Activated naive CD4-positive, alpha-beta T cell treated with anti-CD3 and anti-CD28 coated beads, Interleukin-2, amount 50 U/mL, for 24 hours (primary cell): ENCODE data around the gene ADI1.

Experiments used
- H3K27ac Mint-ChIP-seq: one replicate; pipeline ENCODE4 v1.8.0; 2021; ENCODE audit warnings: mild to moderate bottlenecking, mixed read lengths
- H3K27me3 Mint-ChIP-seq: one replicate; pipeline ENCODE4 v1.8.0; 2021; ENCODE audit warnings: mixed read lengths
- H3K36me3 Mint-ChIP-seq: one replicate; pipeline ENCODE4 v1.8.0; 2021; ENCODE audit warnings: mixed read lengths
- H3K4me1 Mint-ChIP-seq: one replicate; pipeline ENCODE4 v1.8.0; 2021; ENCODE audit warnings: mixed read lengths
- H3K4me3 Mint-ChIP-seq: one replicate; pipeline ENCODE4 v1.8.0; 2021; ENCODE audit warnings: mild to moderate bottlenecking, mixed read lengths
- H3K9me3 Mint-ChIP-seq: one replicate; pipeline ENCODE4 v1.8.0; 2021; ENCODE audit warnings: mixed read lengths

The ADI1 gene, protein sequence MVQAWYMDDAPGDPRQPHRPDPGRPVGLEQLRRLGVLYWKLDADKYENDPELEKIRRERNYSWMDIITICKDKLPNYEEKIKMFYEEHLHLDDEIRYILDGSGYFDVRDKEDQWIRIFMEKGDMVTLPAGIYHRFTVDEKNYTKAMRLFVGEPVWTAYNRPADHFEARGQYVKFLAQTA

DNA sequence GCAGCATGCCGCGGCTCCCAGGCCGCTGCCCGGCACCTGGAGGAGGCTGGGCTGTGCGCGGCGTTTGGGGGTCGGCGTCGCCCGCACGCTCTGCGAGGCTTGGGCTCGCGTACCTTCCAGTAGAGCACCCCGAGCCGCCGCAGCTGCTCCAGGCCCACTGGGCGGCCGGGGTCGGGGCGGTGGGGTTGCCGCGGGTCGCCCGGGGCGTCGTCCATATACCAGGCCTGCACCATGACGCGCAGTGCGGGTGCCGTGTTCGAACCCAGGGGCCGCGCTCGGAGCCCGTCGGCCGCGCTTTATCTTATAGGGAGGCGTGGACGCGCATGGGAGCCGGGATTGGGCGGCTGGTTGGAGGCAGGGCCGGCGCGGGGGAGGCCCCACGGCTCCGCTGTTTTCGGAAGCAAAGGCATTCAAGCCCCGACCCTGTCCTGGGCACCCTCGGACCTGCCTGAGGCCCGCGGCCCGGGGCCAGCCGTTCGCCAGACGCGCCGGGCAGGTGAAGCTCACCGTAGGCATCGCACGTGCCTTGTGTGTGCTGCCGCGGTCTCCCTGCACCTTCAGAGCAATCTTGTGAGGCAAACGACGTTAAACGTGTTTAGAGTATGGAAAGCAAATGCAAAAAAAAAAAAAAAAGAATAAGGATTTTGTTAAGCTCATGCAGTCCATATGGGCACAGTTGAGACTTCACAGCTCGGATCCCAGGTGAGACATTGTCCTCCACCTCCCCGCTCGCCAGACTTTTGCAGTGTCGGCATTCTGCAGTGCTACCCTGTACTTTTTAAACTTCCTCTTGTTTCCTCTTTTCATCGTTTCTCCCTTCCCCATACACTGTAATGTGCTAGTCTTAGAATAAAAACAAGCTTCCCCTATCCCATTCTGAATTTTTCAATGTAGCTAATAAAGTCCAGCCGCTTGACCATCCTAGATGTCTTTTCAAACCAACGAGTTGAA is at the start of gene ADI1:
Gene ADI1 (minus strand): TSS at position 277 of the 951 bp plus-strand sequence. CDS start 44 bp downstream, at position 233.
- H3K27ac Mint-ChIP-seq: peak within 1 kb of the TSS; percentile 93
- peak within 1 kb of the TSS; percentile 96 for H3K4me3 Mint-ChIP-seq
- peaks cover 5% of the 10 kb centered on the region for H3K9me3 Mint-ChIP-seq
- H3K27me3 Mint-ChIP-seq: no peaks in the 10 kb centered on the region
- H3K36me3 Mint-ChIP-seq: peaks cover 10% of the 10 kb centered on the region
- H3K4me1 Mint-ChIP-seq: peaks cover 40% of the 10 kb centered on the region

DNA sequence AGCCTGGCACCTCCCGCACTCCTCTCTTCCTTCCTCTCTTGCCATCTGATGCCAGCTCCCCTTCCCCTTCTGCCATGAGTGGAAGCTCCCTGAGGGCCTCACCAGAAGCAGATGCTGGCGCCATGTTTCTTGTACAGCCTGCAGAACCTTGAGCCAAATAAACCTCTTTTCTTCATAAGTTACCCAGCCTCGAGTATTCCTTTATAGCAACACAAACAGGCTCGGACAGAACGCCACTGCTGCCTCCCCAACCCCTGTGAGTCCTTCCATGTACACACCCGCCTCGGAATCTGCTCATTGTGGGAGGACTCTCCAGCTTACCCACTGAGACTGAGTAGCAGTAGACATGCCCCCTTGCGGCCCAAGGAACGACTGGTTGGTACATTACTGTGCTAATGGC is 47.5 kb upstream of the ADI1 start:
- H3K27me3 Mint-ChIP-seq: no peaks in the 10 kb centered on the region
- no peak overlapping the region for H3K27ac Mint-ChIP-seq
- H3K4me1 Mint-ChIP-seq: peaks cover 4% of the 10 kb centered on the region
- no peaks in the 10 kb centered on the region for H3K36me3 Mint-ChIP-seq
- H3K9me3 Mint-ChIP-seq: no peaks in the 10 kb centered on the region
- H3K4me3 Mint-ChIP-seq: no peak overlapping the region

DNA sequence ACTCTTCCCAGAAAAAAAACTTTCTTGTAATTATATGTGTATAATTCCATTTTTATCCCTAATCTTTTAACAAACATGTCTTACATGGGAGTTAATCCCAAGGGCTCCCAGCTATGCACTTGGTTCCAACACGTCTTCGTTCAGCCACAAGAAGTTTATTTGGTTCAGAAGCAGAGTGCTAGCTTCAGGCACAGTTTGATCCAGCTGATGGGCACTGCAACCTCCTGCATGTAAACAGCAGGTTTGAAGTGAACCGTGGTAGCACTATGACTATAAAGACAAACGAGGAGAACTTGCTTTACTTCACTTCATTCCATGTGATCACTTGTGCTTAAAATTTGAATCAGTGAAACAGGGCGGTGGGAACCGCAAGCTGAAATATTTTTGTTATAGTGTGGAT is 45.8 kb upstream of the ADI1 start:
- Mint-ChIP-seq H3K27me3 (no peaks in the 10 kb centered on the region), H3K4me3 (no peak overlapping the region), H3K36me3 (peaks cover 2% of the 10 kb centered on the region), H3K4me1 (peaks cover 8% of the 10 kb centered on the region), H3K27ac (no peak overlapping the region), H3K9me3 (no peaks in the 10 kb centered on the region)

DNA sequence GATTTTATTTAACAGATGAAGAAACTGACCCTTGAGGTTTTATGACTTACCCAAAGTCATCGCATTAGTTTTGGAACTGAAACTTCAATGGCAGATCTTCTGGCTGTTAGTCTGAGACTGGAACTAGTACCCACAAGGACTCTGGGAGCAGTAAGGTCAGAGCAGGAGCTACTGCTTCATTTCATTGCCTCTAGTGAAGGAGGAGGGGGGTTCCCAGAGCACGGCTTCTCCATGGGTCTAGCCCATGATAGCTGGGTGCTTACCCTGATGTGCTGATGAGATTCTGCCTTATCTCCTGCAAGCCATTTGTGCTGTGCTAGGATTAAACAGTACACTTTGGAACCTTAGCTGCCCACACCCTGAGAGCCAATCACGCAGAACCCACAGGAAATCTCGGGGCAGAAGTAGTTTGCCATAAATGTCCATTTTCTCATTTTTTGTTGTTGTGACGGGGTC is 44.2 kb upstream of the ADI1 start:
- Mint-ChIP-seq H3K4me3 (no peak overlapping the region), H3K4me1 (peaks cover 13% of the 10 kb centered on the region), H3K36me3 (peaks cover 4% of the 10 kb centered on the region), H3K9me3 (no peaks in the 10 kb centered on the region), H3K27me3 (no peaks in the 10 kb centered on the region), H3K27ac (no peak overlapping the region)

DNA sequence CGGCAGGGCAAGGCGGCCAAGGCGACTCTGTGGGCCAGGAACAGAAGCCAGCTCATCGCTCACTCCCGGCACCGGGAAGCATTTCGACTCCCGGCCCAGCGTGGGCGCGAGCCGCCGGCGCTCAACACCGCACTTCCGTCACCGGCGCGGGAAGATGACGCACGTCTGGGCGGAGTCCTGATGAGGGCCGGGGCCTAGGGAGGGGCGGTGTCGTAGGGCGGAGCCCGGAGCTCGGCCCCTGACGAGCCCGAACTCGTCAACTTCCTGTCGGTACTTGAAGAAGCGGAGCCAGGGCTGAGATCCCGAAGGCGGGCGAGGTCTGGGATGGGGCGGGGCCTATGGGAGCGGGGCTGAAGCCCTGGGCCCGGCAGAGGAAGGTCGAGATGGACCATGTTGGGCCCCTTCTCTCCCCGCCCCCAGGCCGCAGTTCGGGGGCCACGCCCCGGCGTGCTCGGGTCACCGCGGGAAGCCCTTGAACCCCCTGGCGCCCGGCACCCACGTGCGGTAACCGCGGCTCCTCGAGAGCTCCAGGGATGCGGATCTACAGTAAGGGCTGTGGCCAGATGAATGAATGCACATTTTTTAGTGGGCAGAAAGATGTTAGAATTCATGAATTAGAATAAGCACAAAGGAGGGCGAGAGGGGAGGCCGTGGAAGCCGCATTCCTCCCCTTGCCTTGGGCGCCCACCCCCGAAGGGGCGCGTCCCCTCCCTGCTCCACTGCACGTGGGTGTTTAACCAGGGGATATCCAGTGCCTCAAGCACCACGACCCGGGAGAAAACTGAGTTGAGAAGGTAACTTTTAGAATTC is 39.1 kb upstream of the ADI1 start, which contains the start of gene RNASEH1:
Gene RNASEH1 (minus strand): TSS at position 129 of the 810 bp plus-strand sequence. CDS start 73 bp downstream, at position 56.
- H3K27ac Mint-ChIP-seq: peak within 1 kb of the TSS; percentile 98
- H3K4me1 Mint-ChIP-seq: peaks cover 40% of the 10 kb centered on the region
- H3K9me3 Mint-ChIP-seq: no peaks in the 10 kb centered on the region
- H3K4me3 Mint-ChIP-seq: peak within 1 kb of the TSS; percentile 95
- no peaks in the 10 kb centered on the region for H3K27me3 Mint-ChIP-seq
- H3K36me3 Mint-ChIP-seq: peaks cover 18% of the 10 kb centered on the region

DNA sequence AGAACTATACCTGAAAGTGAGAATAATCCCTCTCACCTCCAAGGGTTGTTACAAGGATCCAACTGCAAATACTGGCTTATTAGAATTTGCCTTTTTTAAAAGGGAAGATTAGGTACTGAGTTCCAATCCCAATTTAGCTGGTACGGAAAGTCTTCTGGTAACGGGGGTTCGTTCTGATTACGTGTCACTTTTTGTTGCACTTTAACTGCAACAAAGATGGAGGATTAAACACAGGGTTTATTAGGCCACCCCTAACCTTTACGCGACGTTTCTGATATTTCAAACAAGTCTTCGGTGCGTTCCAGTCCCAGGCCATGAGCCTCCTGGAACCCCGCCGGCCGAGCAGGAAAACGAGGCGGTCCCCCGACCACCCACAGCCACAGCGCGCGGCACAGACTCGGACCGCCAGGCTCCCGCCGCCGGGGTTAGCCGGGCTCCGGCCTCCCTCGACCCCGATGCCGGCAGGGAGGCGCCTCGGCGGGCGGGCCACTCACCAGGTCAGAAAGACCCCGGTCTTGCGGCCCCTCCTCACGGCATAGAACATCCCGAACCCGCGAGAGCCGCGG is 38.4 kb upstream of the ADI1 start:
- H3K27me3 Mint-ChIP-seq: no peaks in the 10 kb centered on the region
- peak overlapping the region; percentile 98 for H3K27ac Mint-ChIP-seq
- H3K9me3 Mint-ChIP-seq: no peaks in the 10 kb centered on the region
- H3K36me3 Mint-ChIP-seq: peaks cover 18% of the 10 kb centered on the region
- H3K4me3 Mint-ChIP-seq: peak overlapping the region; percentile 95
- peaks cover 38% of the 10 kb centered on the region for H3K4me1 Mint-ChIP-seq

DNA sequence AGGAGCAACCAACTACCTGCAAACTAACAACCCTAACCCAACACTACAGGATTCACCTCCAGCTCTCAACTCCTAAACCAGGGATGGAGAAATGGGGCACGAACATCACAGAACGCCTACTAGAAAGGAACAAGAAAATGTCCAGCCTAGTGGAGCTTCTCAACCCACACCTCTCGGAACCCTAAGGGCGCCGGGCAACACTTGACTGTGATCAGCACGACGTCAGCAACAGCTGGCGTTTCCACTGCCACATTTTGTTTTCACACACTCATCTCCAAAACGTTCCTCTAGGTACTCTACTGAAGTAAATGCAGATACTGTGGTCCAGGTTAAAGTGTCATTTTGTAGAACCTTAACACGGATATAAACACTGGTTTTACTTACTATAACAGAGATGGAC is 34.6 kb upstream of the ADI1 start:
- Mint-ChIP-seq H3K9me3 (no peaks in the 10 kb centered on the region), H3K36me3 (peaks cover 28% of the 10 kb centered on the region), H3K4me3 (no peak overlapping the region), H3K27me3 (no peaks in the 10 kb centered on the region), H3K27ac (no peak overlapping the region), H3K4me1 (peaks cover 27% of the 10 kb centered on the region)

DNA sequence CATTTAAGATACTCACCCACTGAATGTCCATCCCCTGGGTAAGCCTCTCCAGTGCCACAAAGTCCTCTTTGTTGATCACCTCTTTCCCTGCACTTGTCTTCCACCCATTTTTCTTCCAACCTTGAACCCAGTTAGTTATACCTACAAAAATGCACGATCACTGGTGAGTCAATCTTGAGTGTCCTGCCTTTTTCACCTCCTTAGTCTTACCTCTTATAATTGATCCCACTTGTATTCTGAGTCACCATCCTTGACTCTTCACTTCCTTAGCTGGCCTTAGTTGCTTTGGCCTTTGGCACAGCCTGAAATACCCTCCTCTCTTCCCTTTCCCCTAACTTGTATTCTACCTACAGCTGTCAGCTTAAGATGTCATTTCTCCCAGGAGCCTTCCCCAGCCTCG is 28.6 kb upstream of the ADI1 start:
- Mint-ChIP-seq H3K36me3 (peaks cover 27% of the 10 kb centered on the region), H3K4me1 (peaks cover 7% of the 10 kb centered on the region), H3K9me3 (no peaks in the 10 kb centered on the region), H3K27me3 (no peaks in the 10 kb centered on the region), H3K27ac (peak overlapping the region; percentile 56), H3K4me3 (no peak overlapping the region)

DNA sequence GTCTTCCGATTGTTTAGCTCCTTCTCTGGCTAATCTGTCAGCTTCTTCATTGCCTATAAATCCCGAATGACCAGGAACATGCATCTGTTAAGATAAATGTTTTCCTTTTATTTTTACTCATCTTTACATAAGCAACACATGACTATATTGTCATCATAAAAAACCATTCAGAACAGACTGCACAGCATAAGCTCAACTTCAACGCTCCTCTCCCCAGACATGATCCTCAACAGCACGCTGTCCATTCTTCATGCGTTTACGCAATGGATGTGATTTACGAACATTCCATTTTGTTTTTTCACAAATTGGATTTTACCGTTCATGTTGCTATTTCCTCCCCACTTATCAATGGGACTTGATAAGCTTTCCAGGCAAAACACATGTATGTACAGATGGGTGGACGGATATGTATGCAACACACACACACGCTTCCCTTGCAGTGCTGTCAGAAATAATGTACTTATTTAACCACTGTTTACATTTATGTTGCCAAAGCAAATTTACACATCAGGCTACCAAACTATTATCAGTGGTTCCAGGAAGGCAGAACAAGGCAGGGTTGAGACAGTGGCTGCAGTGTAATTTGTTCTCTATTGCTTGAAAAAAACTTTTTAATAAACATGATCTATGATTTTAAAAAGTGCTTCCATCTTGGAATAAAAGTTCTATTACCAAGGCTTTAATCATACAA is 26.6 kb upstream of the ADI1 start:
- Mint-ChIP-seq H3K27me3 (no peaks in the 10 kb centered on the region), H3K4me3 (no peak overlapping the region), H3K4me1 (peaks cover 7% of the 10 kb centered on the region), H3K36me3 (peaks cover 24% of the 10 kb centered on the region), H3K9me3 (no peaks in the 10 kb centered on the region), H3K27ac (no peak overlapping the region)

DNA sequence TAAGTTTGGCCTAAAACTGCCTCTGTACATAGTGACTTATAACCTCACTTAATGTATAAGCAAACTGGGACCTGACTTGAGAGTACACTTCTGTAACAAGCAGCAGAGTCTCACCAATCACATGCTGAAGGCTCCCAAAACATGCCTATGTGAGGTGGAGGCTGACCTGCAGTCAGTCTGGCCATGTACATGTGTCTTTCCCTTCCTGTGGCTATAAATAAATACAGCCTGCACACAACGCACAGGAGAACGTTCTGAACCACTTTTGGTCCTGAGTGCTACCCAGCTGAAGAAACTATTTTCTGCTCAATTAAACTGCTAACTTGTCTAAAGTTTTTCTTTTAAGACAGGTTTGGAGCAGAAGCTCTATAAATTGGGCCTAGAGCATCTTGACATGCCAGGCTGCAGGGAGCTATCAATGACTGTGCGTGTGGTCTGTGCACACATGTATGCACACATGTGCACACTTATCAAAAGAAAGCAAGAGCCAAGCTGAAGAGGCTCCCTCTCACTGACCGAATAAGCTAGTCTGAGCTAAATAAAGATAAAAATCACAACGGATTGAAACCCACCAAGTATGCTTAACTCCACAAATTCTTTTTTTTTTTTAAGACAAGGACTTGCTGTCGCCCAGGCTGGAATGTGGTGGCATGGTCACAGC is 23.8 kb upstream of the ADI1 start:
- peaks cover 7% of the 10 kb centered on the region for H3K4me1 Mint-ChIP-seq
- H3K36me3 Mint-ChIP-seq: peaks cover 6% of the 10 kb centered on the region
- H3K27ac Mint-ChIP-seq: no peak overlapping the region
- no peaks in the 10 kb centered on the region for H3K27me3 Mint-ChIP-seq
- H3K4me3 Mint-ChIP-seq: no peak overlapping the region
- H3K9me3 Mint-ChIP-seq: no peaks in the 10 kb centered on the region

DNA sequence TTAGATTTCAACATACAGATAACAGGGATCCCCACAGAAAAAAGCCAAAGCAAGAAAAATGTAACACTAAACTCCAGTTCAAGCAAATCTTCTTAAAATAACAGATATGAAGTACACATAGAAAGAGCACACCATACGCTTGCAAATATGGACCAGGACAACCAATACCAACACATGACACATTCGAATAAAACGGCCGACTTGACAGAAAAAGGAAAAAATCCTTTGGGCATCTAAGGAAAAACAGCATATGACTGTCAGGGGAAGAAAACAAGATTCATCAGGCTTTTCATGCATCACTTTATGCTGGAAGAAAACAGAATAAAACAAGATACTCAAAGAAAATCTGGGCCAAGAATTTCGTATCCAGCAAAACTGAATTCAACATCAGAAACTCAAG is 22.8 kb upstream of the ADI1 start:
- H3K9me3 Mint-ChIP-seq: no peaks in the 10 kb centered on the region
- H3K4me1 Mint-ChIP-seq: peaks cover 7% of the 10 kb centered on the region
- no peaks in the 10 kb centered on the region for H3K27me3 Mint-ChIP-seq
- no peak overlapping the region for H3K4me3 Mint-ChIP-seq
- no peak overlapping the region for H3K27ac Mint-ChIP-seq
- H3K36me3 Mint-ChIP-seq: peaks cover 4% of the 10 kb centered on the region

DNA sequence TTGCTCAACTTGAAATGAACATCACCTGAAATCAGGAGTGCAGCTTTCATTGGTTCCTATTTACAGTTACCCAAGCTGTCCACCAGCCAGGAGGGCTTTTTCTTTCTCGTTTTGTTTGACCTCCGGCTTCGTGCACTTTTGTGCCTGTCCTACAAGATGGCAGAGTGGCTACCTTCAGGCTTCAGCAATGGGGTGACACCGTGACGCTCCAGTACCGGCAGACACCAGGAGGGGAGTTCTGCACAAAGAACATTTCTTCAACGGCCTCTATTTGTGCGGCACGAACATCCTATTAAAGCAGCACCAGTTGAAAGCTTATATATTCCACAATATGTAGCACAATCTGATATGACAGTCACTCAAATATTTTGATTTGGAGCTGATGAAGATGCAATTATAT is 20.5 kb upstream of the ADI1 start:
- Mint-ChIP-seq H3K36me3 (peaks cover 2% of the 10 kb centered on the region), H3K27me3 (no peaks in the 10 kb centered on the region), H3K9me3 (no peaks in the 10 kb centered on the region), H3K4me1 (peaks cover 7% of the 10 kb centered on the region), H3K4me3 (no peak overlapping the region), H3K27ac (peak overlapping the region; percentile 51)

DNA sequence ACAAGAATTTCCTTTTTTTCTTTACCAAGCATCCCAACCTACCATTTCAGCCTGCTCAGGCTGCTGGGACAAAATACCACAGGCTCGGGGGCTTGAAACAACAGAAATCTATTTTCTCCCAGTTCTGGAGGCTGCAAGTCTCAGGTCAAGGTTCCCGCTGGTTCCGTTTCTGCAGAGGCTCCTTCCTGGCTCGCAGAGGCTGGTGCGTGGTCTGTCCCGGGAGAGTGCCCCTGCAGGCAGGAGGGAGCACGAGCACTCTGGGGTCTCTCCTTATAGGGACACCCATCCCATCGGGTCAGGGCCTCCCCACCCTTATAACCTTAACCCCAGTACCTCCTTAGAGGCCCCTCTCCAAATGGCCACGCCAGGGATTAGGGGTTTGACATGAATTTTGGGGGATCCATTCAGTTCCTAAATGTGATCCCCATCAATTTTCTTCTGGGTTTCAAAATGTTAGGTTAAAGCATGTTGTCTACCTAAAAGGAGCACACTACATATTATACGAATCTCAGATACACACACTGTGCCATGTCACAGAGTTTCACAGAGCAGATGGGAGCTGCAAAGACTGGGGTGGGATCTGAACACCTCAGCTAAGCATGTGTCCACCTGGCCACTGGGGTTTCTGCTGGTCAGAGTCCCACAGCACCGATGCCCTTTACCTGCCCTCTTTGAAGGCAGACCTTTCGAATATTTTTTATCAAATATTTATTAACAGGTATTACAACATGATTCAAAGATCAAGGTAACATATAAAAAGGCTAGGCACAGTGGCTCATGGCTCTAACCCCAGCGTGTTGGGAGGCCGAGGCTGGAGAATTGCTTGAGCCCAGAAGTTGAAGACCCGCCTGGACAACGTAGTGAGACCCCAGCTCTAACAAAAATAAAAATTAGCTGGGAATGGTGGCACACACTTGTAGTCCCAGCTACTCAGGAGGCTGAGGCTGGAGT is 17.6 kb upstream of the ADI1 start:
- H3K9me3 Mint-ChIP-seq: no peaks in the 10 kb centered on the region
- H3K27ac Mint-ChIP-seq: no peak overlapping the region
- no peaks in the 10 kb centered on the region for H3K4me1 Mint-ChIP-seq
- peaks cover 1% of the 10 kb centered on the region for H3K36me3 Mint-ChIP-seq
- no peaks in the 10 kb centered on the region for H3K27me3 Mint-ChIP-seq
- H3K4me3 Mint-ChIP-seq: peak overlapping the region; percentile 54
